Calu3 (cell line): ENCODE measurements around the gene ULK2. TPM values are rescaled to one million over a fixed set of nuclear protein-coding genes. Genes with fewer than 3 reads are reported as not detected.
A peak's percentile ranks its signal among the peaks of the same experiment; 100 is the strongest.

Experiments
- BruUV-seq: library from RNA; stranded (reverse); fragments of 400-500 nt; replicated peaks from 2 replicates; lab custom pipeline; 2021; lab: Mats Ljungman, UMichigan
- CTCF ChIA-PET: fragments of 300-600 bp; sonication (Branson Sonifier 250); formaldehyde crosslinking; loops from one replicate; lab custom pipeline; 2022; ENCODE audit warnings: antibody characterized with exemption; lab: Charles Lee
- DNase-seq: peaks from one replicate; pipeline ENCODE4 v3.0.0; 2022
- H3K27ac Mint-ChIP-seq: one replicate; pipeline ENCODE4 v1.8.0; 2022; ENCODE audit warnings: mixed read lengths; ENCODE audit not compliant: unreplicated experiment
- H3K27me3 Mint-ChIP-seq: one replicate; pipeline ENCODE4 v1.8.0; 2022; ENCODE audit warnings: mixed read lengths; ENCODE audit not compliant: unreplicated experiment
- H3K36me3 Mint-ChIP-seq: one replicate; pipeline ENCODE4 v1.8.0; 2022; ENCODE audit warnings: mild to moderate bottlenecking, moderate library complexity, mixed read lengths; ENCODE audit not compliant: insufficient read depth, unreplicated experiment
- H3K4me1 Mint-ChIP-seq: one replicate; pipeline ENCODE4 v1.8.0; 2022; ENCODE audit warnings: mild to moderate bottlenecking, low read depth, mixed read lengths; ENCODE audit not compliant: unreplicated experiment
- H3K4me3 Mint-ChIP-seq: one replicate; pipeline ENCODE4 v1.8.0; 2022; ENCODE audit warnings: mild to moderate bottlenecking, low read depth, moderate library complexity, mixed read lengths; ENCODE audit not compliant: unreplicated experiment
- H3K9me3 Mint-ChIP-seq: one replicate; pipeline ENCODE4 v1.8.0; 2022; ENCODE audit warnings: low read depth, mixed read lengths; ENCODE audit not compliant: unreplicated experiment
- CTCF ChIP-seq: fragments of 200-600 bp; IDR thresholded peaks from one replicate; pipeline ENCODE4 v1.8.0; 2022; ENCODE audit warnings: antibody characterized with exemption; ENCODE audit not compliant: unreplicated experiment
- intact Hi-C: fragments of 100-400 bp; cut with micrococcal nuclease; formaldehyde crosslinking; loops from one replicate; pipeline ENCODE4 v1.10.0; 2022; ENCODE audit not compliant: unreplicated experiment
- total RNA-seq: library from RNA; stranded (reverse); gene quantifications from 2 replicates; pipeline ENCODE4 v1.2.3, GENCODE V29; 2022

Gene ULK2
- total RNA-seq, 1 experiment from 2014 or later: 4.7 TPM

- no peaks in the 10 kb centered on the region for H3K4me1 Mint-ChIP-seq
- no peak overlapping the region for H3K4me3 Mint-ChIP-seq
- intact Hi-C loops: loop anchor here (5.0 to 10.0 kb wide), 2 partner anchors 116 to 399 kb away; partner anchors contain the start of genes ALDH3A2 and B9D1
- no TSS peak for BruUV-seq
- H3K36me3 Mint-ChIP-seq: no peaks in the 10 kb centered on the region
- no peaks in the 10 kb centered on the region for H3K9me3 Mint-ChIP-seq
- H3K27me3 Mint-ChIP-seq: peaks cover 31% of the 10 kb centered on the region
- TF ChIP-seq CTCF: no peak
- no peak overlapping the region for H3K27ac Mint-ChIP-seq
- CTCF ChIA-PET: interaction anchor here (0.9 to 1.8 kb wide), 3 partner anchors 10 to 317 kb away, joined by 3 to 11 read pairs (median 3); no protein-coding TSS in a partner anchor
- DNase-seq: no peak
Measured at GRCh38 chr17:19763416-19763815, 104.3 kb downstream of the ULK2 start.

- H3K4me1 Mint-ChIP-seq: no peaks in the 10 kb centered on the region
- CTCF ChIA-PET: interaction anchor here (0.5 to 1.8 kb wide), 9 partner anchors 9 to 400 kb away, joined by 3 to 11 read pairs (median 6); partner anchors contain the start of genes ALDH3A2 and B9D1
Measured at GRCh38 chr17:19762515-19762961, 105.2 kb downstream of the ULK2 start.

GRCh38 chr17:19760746-19761145, 107.0 kb downstream of the ULK2 start:
- intact Hi-C loops: loop anchor here (5.0 to 10.0 kb wide), 2 partner anchors 113 to 396 kb away; partner anchors contain the start of genes ALDH3A2 and B9D1
- no peak for DNase-seq
- Mint-ChIP-seq H3K9me3 (no peaks in the 10 kb centered on the region), H3K36me3 (no peaks in the 10 kb centered on the region), H3K27ac (no peak overlapping the region), H3K27me3 (peaks cover 31% of the 10 kb centered on the region), H3K4me3 (no peak overlapping the region), H3K4me1 (no peaks in the 10 kb centered on the region)
- CTCF ChIA-PET: no interaction called here
- TF ChIP-seq CTCF: no peak
- no TSS peak for BruUV-seq

More at GRCh38 chr17:19762515-19762961, 105.2 kb downstream of the ULK2 start:
- H3K36me3 Mint-ChIP-seq: no peaks in the 10 kb centered on the region
- H3K4me3 Mint-ChIP-seq: no peak overlapping the region
- BruUV-seq: no TSS peak
- DNase-seq: peak; percentile 70
- H3K9me3 Mint-ChIP-seq: no peaks in the 10 kb centered on the region
- H3K27ac Mint-ChIP-seq: no peak overlapping the region
- peaks cover 31% of the 10 kb centered on the region for H3K27me3 Mint-ChIP-seq
- intact Hi-C loops: loop anchor here (1.0 to 10.0 kb wide), 3 partner anchors 115 to 398 kb away; partner anchors contain the start of genes ALDH3A2 and B9D1
- TF ChIP-seq CTCF: no peak

GRCh38 chr17:19759568-19760549, 107.9 kb downstream of the ULK2 start:
- no peak overlapping the region for H3K27ac Mint-ChIP-seq
- intact Hi-C loops: loop anchor here (5.0 to 10.0 kb wide), 2 partner anchors 113 to 395 kb away; partner anchors contain the start of genes ALDH3A2 and B9D1
- no peaks in the 10 kb centered on the region for H3K9me3 Mint-ChIP-seq
- no peaks in the 10 kb centered on the region for H3K4me1 Mint-ChIP-seq
- no peaks in the 10 kb centered on the region for H3K36me3 Mint-ChIP-seq
- peaks cover 31% of the 10 kb centered on the region for H3K27me3 Mint-ChIP-seq
- CTCF ChIA-PET: no interaction called here
- BruUV-seq: no TSS peak
- no peak overlapping the region for H3K4me3 Mint-ChIP-seq
- TF ChIP-seq CTCF: no peak
- DNase-seq: no peak
